ENCODE results near the gene CLDN9. TPM values are rescaled to one million over a fixed set of nuclear protein-coding genes. Genes with fewer than 3 reads are reported as not detected.

Gene CLDN9
- total and polyA plus RNA-seq, 9 of the 15 experiments (the other 6 are each of a cell fraction or from before 2014, with no cell fraction given), result 0.12 to 0.44 (median 0.22) TPM; not detected in 4

GRCh38 chr16:2963723-2964474 lies 48.8 kb upstream of the CLDN9 start, which contains the start of gene KREMEN2 (continued):
- TF ChIP-seq POU5F1 (IDR thresholded peaks at IDR 0.05; ENCODE audit: borderline replicate concordance, low read depth, low read length, partially characterized antibody), result no peak
- no peak for TF ChIP-seq ATF6 (CRISPR knock-in tag; IDR thresholded peaks at IDR 0.05)
- no peak for TF ChIP-seq RREB1 (CRISPR knock-in tag; IDR thresholded peaks at IDR 0.05)
- TF ChIP-seq CHD1 (IDR thresholded peaks at IDR 0.05; ENCODE audit: low read length), result no peak
- no peak for TF ChIP-seq MAZ (CRISPR knock-in tag; conservative IDR thresholded peaks at IDR 0.05 in 1 of 2, IDR thresholded peaks at IDR 0.05 in 1 of 2)
- TF ChIP-seq ZNF609 (CRISPR knock-in tag; IDR thresholded peaks at IDR 0.05; ENCODE audit: borderline replicate concordance), result no peak
- TF ChIP-seq ZNF512 (tag; IDR thresholded peaks at IDR 0.05), result no peak
- no peak for TF ChIP-seq ATF2 (CRISPR knock-in tag; IDR thresholded peaks at IDR 0.05)
